Fibroblast of pulmonary artery (primary cell): Measurements from ENCODE around the gene MOCOS.

Experiments used
- DNase-seq: peaks from one replicate; pipeline ENCODE4 v3.0.0-alpha.2; 2010; ENCODE audit warnings: low read depth
- H3K4me3 ChIP-seq: replicated peaks from 2 replicates; pipeline ENCODE4 v1.5.1; 2011; ENCODE audit warnings: low read depth, mild to moderate bottlenecking, control low read depth, low read length, moderate library complexity
- TF ChIP-seq, protein P1 (sequence below): IDR thresholded peaks from 2 replicates; pipeline ENCODE4 v1.5.1; 2011; ENCODE audit warnings: mild to moderate bottlenecking, control low read depth, low read length, inconsistent platforms; ENCODE audit errors: missing control alignments

Gene MOCOS

DNA sequence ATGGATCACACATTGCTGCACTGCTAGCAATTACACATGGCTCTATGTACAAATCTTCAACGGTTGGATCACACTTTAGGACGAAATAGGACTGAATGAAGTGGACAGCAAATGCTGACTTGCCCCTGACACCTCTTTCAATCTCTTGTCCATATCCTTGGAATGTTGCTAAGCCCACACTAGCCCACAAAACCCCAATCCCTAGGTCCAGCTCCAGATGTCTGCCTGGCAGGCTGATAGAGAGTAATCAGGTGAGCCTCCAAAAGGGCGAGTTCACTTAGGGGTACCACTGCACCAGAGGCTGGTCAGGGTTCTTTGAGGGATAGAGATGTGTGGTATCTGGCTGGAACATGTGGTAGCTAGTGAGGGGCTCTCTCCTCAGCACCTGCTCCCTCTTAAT is 91.7 kb downstream of the MOCOS start:
- H3K4me3 ChIP-seq, result no peak overlapping the region
- TF ChIP-seq, protein P1, sequence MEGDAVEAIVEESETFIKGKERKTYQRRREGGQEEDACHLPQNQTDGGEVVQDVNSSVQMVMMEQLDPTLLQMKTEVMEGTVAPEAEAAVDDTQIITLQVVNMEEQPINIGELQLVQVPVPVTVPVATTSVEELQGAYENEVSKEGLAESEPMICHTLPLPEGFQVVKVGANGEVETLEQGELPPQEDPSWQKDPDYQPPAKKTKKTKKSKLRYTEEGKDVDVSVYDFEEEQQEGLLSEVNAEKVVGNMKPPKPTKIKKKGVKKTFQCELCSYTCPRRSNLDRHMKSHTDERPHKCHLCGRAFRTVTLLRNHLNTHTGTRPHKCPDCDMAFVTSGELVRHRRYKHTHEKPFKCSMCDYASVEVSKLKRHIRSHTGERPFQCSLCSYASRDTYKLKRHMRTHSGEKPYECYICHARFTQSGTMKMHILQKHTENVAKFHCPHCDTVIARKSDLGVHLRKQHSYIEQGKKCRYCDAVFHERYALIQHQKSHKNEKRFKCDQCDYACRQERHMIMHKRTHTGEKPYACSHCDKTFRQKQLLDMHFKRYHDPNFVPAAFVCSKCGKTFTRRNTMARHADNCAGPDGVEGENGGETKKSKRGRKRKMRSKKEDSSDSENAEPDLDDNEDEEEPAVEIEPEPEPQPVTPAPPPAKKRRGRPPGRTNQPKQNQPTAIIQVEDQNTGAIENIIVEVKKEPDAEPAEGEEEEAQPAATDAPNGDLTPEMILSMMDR, result no peak
- DNase-seq, result no peak

DNA sequence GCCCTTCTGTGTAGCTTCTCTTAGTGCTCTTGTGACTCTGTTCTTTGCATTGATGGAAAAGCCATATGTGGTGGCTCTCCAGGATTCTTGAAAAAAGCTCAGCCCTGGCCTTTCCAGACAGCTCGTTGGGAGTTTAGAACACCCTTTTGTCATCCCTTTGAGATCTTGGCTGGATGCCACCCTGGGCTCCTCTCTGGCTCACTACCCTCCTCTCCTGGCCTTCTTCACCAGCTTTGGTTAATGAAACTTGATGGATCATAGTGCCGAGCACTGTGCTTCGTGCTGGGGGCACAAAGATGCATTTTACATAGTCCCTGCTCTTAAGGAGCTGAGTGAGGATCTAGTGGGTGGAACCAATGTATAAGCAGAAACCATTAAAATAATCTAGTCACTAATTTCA is 94.6 kb downstream of the MOCOS start:
- DNase-seq, result no peak
- TF ChIP-seq, protein P1, result no peak

DNA sequence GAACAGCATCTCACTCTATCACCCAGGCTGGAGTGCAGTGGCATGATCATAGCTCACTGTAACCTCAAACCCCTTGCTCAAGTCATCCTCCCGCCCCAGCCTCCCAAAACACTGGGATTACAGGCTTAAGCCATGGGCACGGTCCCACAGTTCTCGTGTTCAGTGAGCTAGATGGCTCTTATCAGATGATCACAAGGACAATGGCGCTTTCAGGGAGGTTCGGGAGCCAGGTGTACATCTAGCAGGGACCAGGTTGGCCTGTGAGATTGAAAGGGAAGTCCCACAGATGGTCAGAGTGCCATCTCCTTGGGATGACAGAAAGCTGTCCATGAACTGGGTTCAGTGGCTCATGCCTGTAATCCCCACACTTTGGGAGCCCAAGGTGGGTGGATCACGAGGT is 96.2 kb downstream of the MOCOS start:
- TF ChIP-seq, protein P1, result no peak
- no peak overlapping the region for H3K4me3 ChIP-seq
- no peak for DNase-seq

More for the DNA sequence above, 94.6 kb downstream of the MOCOS start:
- no peak overlapping the region for H3K4me3 ChIP-seq

DNA sequence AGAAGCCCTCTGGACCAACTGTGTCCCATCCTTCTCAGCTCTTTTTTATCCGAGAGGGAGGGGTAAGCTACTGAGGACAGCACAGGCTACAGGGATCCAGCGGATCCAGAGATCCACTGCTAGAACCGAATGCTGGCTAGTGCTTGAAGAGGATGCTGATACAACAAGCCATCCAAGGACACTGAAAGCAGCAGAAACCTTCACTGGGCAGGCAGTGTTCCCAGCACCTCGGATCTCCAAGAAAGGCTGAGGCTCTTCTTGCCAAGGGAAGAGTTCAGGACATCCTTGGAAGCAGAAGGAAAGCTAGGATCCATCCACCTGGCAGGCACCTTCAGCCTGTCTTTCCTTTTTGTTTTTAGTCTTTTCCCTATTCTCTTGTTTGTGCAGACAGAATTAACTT is 97.0 kb downstream of the MOCOS start:
- no peak overlapping the region for H3K4me3 ChIP-seq
- no peak for DNase-seq
- TF ChIP-seq, protein P1, result no peak

DNA sequence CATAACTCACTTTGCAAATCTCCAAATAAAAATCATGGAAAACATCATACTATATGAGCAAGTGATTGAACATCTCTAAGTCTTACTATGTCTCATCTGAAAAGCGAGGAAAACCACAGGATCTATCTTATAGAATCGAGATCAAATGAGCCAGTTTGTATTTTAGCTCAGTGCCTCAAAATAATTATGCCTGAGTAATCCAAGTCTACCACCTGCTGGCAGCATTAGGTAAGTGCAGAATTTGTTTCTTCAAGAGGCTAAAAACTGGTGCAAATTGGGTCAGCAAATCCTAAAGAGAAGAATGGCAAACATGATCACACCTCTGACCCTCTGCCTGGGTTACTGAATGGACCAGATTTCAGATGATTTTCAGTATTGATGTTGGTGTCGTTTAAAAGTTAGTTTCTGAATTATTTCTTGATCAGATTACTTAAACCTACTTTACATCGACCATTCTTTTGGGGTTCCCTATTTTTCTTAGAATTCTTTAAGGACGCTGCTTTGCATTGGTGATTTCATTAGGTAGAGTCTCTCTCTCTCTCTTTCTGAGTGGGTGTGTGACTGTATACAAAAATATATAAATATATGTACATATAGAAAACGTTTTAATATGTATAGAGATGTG is 97.5 kb downstream of the MOCOS start:
- TF ChIP-seq, protein P1, result peak; percentile 88
- H3K4me3 ChIP-seq, result no peak overlapping the region
- DNase-seq, result peak; percentile 86

DNA sequence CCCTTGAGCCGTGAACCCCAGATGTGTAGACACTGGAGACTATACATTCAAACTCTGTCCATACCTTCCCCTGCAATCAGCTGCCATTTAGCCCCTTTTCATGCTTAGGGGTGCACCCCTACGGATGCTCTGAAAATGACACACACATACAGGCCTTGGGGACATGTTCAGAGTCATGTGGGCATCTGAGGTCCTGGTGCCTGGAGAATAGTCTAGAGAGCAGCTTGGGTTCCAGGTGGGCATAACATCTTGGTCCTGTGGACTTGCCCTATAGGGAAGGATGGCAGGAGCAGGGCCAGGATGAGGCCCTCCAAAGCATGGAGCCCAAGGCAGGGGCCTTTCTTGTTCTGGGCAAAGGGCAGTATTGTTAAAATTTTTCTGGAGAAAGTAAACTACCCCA is 100.4 kb downstream of the MOCOS start:
- TF ChIP-seq, protein P1, result no peak
- H3K4me3 ChIP-seq, result no peak overlapping the region

DNA sequence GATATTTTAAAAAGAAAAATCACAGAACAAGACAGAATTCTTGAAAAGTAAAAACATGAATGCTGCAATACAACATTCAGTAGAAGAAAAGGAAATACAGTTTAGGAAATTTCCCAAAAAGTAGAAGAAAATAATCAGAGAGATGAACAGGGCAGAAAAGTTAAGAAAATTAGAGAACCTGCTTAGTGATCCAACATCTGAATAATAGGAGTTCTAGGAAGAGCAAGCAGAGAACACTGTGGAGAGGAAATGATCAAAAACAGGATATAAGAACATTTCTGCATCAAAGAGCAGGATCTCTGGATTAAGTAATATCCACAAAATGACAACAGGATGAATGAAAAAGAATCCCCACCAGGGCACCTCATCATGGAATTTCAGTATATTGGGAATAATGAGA is 101.4 kb downstream of the MOCOS start:
- H3K4me3 ChIP-seq, result no peak overlapping the region
- no peak for DNase-seq
- TF ChIP-seq, protein P1, result no peak

More for the DNA sequence above, 100.4 kb downstream of the MOCOS start:
- DNase-seq, result no peak
